Stomach (tissue), 4 donors: ENCODE results near the gene YEATS4.

Source experiments
- CTCF ChIP-seq, 7 experiments: fragments of 450-650 bp in 4 of 7; fragments of 200-600 bp in 3 of 7; sonication (generic) in 3 of 7; IDR thresholded peaks; one replicate each; pipeline ENCODE4 v1.5.1; 2016 to 2019; ENCODE audit warnings: antibody characterized with exemption in 7 of 7, control low read depth in 2 of 7, mild to moderate bottlenecking in 1 of 7
- EP300 ChIP-seq: sonication (generic); formaldehyde crosslinking; IDR thresholded peaks from one replicate; pipeline ENCODE4 v1.6.1; 2017; ENCODE audit warnings: antibody characterized with exemption
- POLR2A ChIP-seq, 4 donors: fragments of 450-650 bp; IDR thresholded peaks; one replicate each; pipeline ENCODE4 v1.6.1; 2016; ENCODE audit warnings: antibody characterized with exemption in 4 of 4, control low read depth in 2 of 4, mild to moderate bottlenecking in 1 of 4, moderate library complexity in 1 of 4

- TF ChIP-seq CTCF (IDR thresholded peaks at IDR 0.05) = no peak
- no peak for TF ChIP-seq POLR2A (IDR thresholded peaks at IDR 0.05)
- TF ChIP-seq EP300 = no peak
These were observed 46.3 kb upstream of the YEATS4 start for GRCh38 chr12:69313209-69313608.
